HepG2 (cell line): ENCODE measurements around the gene ZNF217. TPM values are rescaled to one million over a fixed set of nuclear protein-coding genes. Genes with fewer than 3 reads are reported as not detected.

Experiments
- ATRX ChIP-seq: sonication (generic); formaldehyde crosslinking; IDR thresholded peaks from 2 replicates; pipeline ENCODE4 v1.4.0; 2020; ENCODE audit warnings: missing genetic modification reagents, borderline replicate concordance
- CBX2 ChIP-seq, 2 experiments: fragments of 200-600 bp in 1 of 2; sonication (generic); formaldehyde crosslinking in 1 of 2; IDR thresholded peaks; 2 replicates each; pipeline versions ENCODE4 v1.7.0 to v1.8.1; 2018 to 2022; ENCODE audit warnings: low read depth in 2 of 2, low read length in 1 of 2, mild to moderate bottlenecking in 1 of 2, missing genetic modification reagents in 1 of 2
- FOXJ3 ChIP-seq: sonication (generic); formaldehyde crosslinking; IDR thresholded peaks from 2 replicates; pipeline ENCODE4 v1.4.0; 2020; ENCODE audit warnings: missing genetic modification reagents, mild to moderate bottlenecking, borderline replicate concordance
- PHF20 ChIP-seq: sonication (generic); formaldehyde crosslinking; IDR thresholded peaks from 2 replicates; pipeline ENCODE4 v1.5.0; 2020; ENCODE audit warnings: mild to moderate bottlenecking, missing genetic modification reagents
- PRDM15 ChIP-seq: sonication (generic); formaldehyde crosslinking; IDR thresholded peaks from 2 replicates; pipeline ENCODE4 v1.4.0; 2020; ENCODE audit warnings: missing genetic modification reagents
- RNF219 ChIP-seq: sonication (generic); formaldehyde crosslinking; IDR thresholded peaks from 2 replicates; pipeline ENCODE4 v1.5.0; 2020; ENCODE audit warnings: mild to moderate bottlenecking, missing genetic modification reagents
- RXRB ChIP-seq: IDR thresholded peaks from 2 replicates; pipeline ENCODE4 v1.6.1; 2016; ENCODE audit warnings: borderline replicate concordance, missing genetic modification reagents, missing compliant biosample characterization
- TRIM24 ChIP-seq: sonication (generic); formaldehyde crosslinking; IDR thresholded peaks from 2 replicates; pipeline ENCODE4 v1.8.0; 2022; ENCODE audit warnings: mild to moderate bottlenecking, missing genetic modification reagents
- ZNF143 ChIP-seq: sonication (generic); formaldehyde crosslinking; IDR thresholded peaks from 2 replicates; pipeline ENCODE4 v1.4.0; 2020; ENCODE audit warnings: missing genetic modification reagents
- ZNF253 ChIP-seq: sonication (generic); formaldehyde crosslinking; IDR thresholded peaks from 2 replicates; pipeline ENCODE4 v1.8.0; 2022; ENCODE audit warnings: mild to moderate bottlenecking, missing genetic modification reagents, borderline replicate concordance
- ZNF407 ChIP-seq: sonication (generic); formaldehyde crosslinking; IDR thresholded peaks from one replicate; pipeline ENCODE4 v1.5.1; 2020; ENCODE audit warnings: mild to moderate bottlenecking, missing genetic modification reagents; ENCODE audit errors: not compliant biosample characterization
- polyA plus RNA-seq, 8 experiments: library from polyadenylated mRNA; depleted of rRNA in 3 of 8; stranded (reverse) in 7 of 8; unstranded in 1 of 8; fragments of >200 nt; fragmentation: Illumina TruSeq in 4 of 8; extraction: Trizol in 4 of 8; gene quantifications; 2 replicates each; pipeline versions ENCODE4 v1.2.1 to v1.2.3, GENCODE V29; 2011 to 2016; ENCODE audit warnings: low read depth in 4 of 8, missing spikeins in 1 of 8, mixed read lengths in 1 of 8; ENCODE audit not compliant: insufficient read depth in 1 of 8
- total RNA-seq, 5 experiments: library from RNA; depleted of rRNA; stranded (reverse); fragments of >200 nt; fragmentation: Illumina TruSeq; extraction: Trizol; gene quantifications; 2 replicates each; pipeline ENCODE4 v1.2.3, GENCODE V29; 2016; ENCODE audit warnings: low read depth in 1 of 5

The ZNF217 gene
- total and polyA plus RNA-seq, 2 of the 13 experiments (the other 11 are each of a cell fraction or from before 2014, with no cell fraction given): 22.3 to 29.8 TPM

GRCh38 chr20:53622247-53623133, 28.9 kb upstream of the ZNF217 start (continued):
- peak; percentile 42; the same call in 1 of the 2 replicates for TF ChIP-seq RNF219 (CRISPR knock-in tag)
- no peak for TF ChIP-seq CBX2 (IDR thresholded peaks at IDR 0.05; ENCODE audit: low read depth, low read length)
- TF ChIP-seq CBX2 (CRISPR knock-in tag; IDR thresholded peaks at IDR 0.05; ENCODE audit: low read depth): no peak
- no peak for TF ChIP-seq ZNF253 (CRISPR knock-in tag)
- no peak for TF ChIP-seq TRIM24 (CRISPR knock-in tag)
- TF ChIP-seq RXRB: 0 out of 2 replicates have a peak, but pooled peaks have one; percentile 13
- TF ChIP-seq PRDM15: 0 out of 2 replicates have a peak, but pooled peaks have one; percentile 27
- TF ChIP-seq FOXJ3: peak; percentile 39; the same call in 1 of the 2 replicates
- TF ChIP-seq ZNF407: no peak
- TF ChIP-seq ATRX (CRISPR knock-in tag): no peak
- no peak for TF ChIP-seq PHF20
- TF ChIP-seq ZNF143 (CRISPR knock-in tag): no peak
